Osteoblast (primary cell): Measurements from ENCODE around the gene PCLAF. TPM values are rescaled to one million over a fixed set of nuclear protein-coding genes. Genes with fewer than 3 reads are reported as not detected.
"Not testable (repeated sequence)": the region's sequence is repeated elsewhere in the genome, so short reads cannot be mapped to it uniquely, and the experiment has no call there.

Experiments
- DNase-seq: peaks from one replicate; pipeline ENCODE4 v3.0.0; 2011; ENCODE audit warnings: low spot score, mixed read lengths; ENCODE audit not compliant: insufficient read length; ENCODE audit errors: missing footprints
- H2AFZ ChIP-seq: 2 replicates; pipeline ENCODE4 v1.6.0; 2011; ENCODE audit warnings: mild to moderate bottlenecking, low read length
- H3K27ac ChIP-seq: 2 replicates; pipeline ENCODE4 v1.5.1; 2011; ENCODE audit warnings: mild to moderate bottlenecking, low read depth, low read length, moderate library complexity
- H3K27me3 ChIP-seq: 2 replicates; pipeline ENCODE4 v1.6.0; 2012; ENCODE audit warnings: mild to moderate bottlenecking, control low read depth, inconsistent platforms, low read length, moderate library complexity; ENCODE audit not compliant: insufficient read depth
- H3K36me3 ChIP-seq: 2 replicates; pipeline ENCODE4 v1.5.1; 2011; ENCODE audit warnings: mild to moderate bottlenecking, low read length, control low read depth, moderate library complexity; ENCODE audit not compliant: insufficient read depth
- H3K4me1 ChIP-seq: 2 replicates; pipeline ENCODE4 v1.5.1; 2011; ENCODE audit warnings: mild to moderate bottlenecking, low read length, control low read depth, moderate library complexity; ENCODE audit not compliant: insufficient read depth
- H3K4me2 ChIP-seq: 2 replicates; pipeline ENCODE4 v1.6.0; 2011; ENCODE audit warnings: mild to moderate bottlenecking, low read length; ENCODE audit not compliant: insufficient read depth
- H3K4me3 ChIP-seq: fragments of 200-600 bp; sonication (generic); 3 replicates; pipeline ENCODE4 v1.5.1; 2012; ENCODE audit warnings: mild to moderate bottlenecking, low read length, inconsistent platforms; ENCODE audit not compliant: insufficient read depth
- H3K79me2 ChIP-seq: 2 replicates; pipeline ENCODE4 v1.6.0; 2012; ENCODE audit warnings: mild to moderate bottlenecking, low read length, control low read depth, inconsistent platforms; ENCODE audit not compliant: insufficient read depth
- H3K9me3 ChIP-seq: 2 replicates; pipeline ENCODE4 v1.5.1; 2011; ENCODE audit warnings: low read depth, low read length, control low read depth
- H4K20me1 ChIP-seq: 2 replicates; pipeline ENCODE4 v1.6.0; 2012; ENCODE audit warnings: mild to moderate bottlenecking, low read length, control low read depth; ENCODE audit not compliant: insufficient read depth
- total RNA-seq: library from RNA; depleted of rRNA; stranded (reverse); fragments of >200 nt; gene quantifications from 2 replicates; pipeline ENCODE4 v1.2.3, GENCODE V29; 2012
- TF ChIP-seq, protein P1 (sequence below): IDR thresholded peaks from 2 replicates; pipeline ENCODE4 v1.5.1; 2011; ENCODE audit warnings: mild to moderate bottlenecking, low read depth, low read length, moderate library complexity; ENCODE audit errors: extremely low read depth

PCLAF gene
- total RNA-seq, 1 donor = 20.6 TPM

DNA sequence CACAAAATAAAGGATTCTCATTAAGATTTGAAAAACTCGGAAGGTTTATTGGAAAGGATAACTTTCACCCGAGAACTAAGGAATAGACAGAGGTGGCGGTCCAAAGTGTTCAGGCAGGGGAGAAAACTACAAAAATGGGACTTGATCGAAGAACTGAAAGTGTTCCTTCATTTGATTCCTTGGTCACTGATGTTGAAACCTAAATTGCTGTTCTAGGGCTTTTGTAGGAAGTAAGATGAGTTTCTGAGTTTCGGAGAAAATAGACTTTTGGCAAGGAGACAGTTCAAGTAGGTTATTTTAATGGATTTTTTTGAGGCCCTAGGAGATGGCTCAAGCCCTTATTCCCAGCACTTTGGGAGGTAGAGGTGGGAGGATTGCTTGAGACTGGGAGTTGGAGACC lies 7.8 kb upstream of the PCLAF start:
- TF ChIP-seq, protein P1, sequence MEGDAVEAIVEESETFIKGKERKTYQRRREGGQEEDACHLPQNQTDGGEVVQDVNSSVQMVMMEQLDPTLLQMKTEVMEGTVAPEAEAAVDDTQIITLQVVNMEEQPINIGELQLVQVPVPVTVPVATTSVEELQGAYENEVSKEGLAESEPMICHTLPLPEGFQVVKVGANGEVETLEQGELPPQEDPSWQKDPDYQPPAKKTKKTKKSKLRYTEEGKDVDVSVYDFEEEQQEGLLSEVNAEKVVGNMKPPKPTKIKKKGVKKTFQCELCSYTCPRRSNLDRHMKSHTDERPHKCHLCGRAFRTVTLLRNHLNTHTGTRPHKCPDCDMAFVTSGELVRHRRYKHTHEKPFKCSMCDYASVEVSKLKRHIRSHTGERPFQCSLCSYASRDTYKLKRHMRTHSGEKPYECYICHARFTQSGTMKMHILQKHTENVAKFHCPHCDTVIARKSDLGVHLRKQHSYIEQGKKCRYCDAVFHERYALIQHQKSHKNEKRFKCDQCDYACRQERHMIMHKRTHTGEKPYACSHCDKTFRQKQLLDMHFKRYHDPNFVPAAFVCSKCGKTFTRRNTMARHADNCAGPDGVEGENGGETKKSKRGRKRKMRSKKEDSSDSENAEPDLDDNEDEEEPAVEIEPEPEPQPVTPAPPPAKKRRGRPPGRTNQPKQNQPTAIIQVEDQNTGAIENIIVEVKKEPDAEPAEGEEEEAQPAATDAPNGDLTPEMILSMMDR = no peak
- peak overlapping the region; percentile 93 for H3K4me3 ChIP-seq
- no peaks in the 10 kb centered on the region for H3K9me3 ChIP-seq
- peaks cover 50% of the 10 kb centered on the region for H3K79me2 ChIP-seq
- peak overlapping the region; percentile 84 for H3K4me2 ChIP-seq
- no peak overlapping the region for H2AFZ ChIP-seq
- H3K27me3 ChIP-seq = no peaks in the 10 kb centered on the region
- peak; percentile 31 for DNase-seq
- peaks cover 6% of the 10 kb centered on the region for H3K4me1 ChIP-seq
- peaks cover 4% of the 10 kb centered on the region for H3K36me3 ChIP-seq
- peaks cover 4% of the 10 kb centered on the region for H4K20me1 ChIP-seq
- H3K27ac ChIP-seq = no peak overlapping the region

DNA sequence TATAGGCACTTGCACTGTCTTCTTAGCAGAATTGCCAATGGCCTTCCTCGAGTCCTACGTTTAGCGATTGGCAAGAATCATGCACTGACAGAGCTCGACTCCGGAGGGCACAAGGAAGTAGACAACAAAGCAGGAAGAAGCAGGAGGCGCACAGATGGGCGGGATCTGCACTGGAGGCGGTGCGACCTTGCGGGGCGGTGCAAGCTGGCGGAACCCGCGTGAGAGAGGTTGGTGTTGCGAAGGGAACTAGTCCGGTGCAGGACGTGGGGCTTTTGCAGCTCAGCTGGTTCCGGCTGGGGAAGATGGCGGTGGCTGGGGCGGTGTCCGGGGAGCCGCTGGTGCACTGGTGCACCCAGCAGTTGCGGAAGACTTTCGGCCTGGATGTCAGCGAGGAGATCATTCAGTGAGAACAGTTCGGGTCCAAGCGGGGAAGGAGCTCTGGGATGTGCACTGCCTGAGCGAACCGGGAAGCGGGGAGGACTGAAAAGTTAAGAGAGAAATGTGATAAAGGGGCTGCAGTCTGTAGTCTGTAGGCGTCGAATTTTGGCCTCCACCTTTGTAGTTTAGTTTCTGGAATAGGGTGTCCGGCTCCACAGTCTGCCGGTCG lies 6.4 kb upstream of the PCLAF start, which contains the start of gene TRIP4:
TSS of gene TRIP4 (plus strand) at position 275 of the 607 bp plus-strand sequence. CDS start at position 303, 28 bp downstream.
- peaks cover 44% of the 10 kb centered on the region for H3K79me2 ChIP-seq
- peaks cover 6% of the 10 kb centered on the region for H3K4me1 ChIP-seq
- H3K4me2 ChIP-seq = peak within 1 kb of the TSS; percentile 84
- H3K27ac ChIP-seq = peak within 1 kb of the TSS; percentile 65
- H3K9me3 ChIP-seq = no peaks in the 10 kb centered on the region
- no peaks in the 10 kb centered on the region for H3K36me3 ChIP-seq
- TF ChIP-seq, protein P1 = no peak
- H4K20me1 ChIP-seq = peaks cover 1% of the 10 kb centered on the region
- H2AFZ ChIP-seq = peak within 1 kb of the TSS; percentile 99
- peak within 1 kb of the TSS; percentile 93 for H3K4me3 ChIP-seq
- peak; percentile 97 for DNase-seq
- H3K27me3 ChIP-seq = no peaks in the 10 kb centered on the region

DNA sequence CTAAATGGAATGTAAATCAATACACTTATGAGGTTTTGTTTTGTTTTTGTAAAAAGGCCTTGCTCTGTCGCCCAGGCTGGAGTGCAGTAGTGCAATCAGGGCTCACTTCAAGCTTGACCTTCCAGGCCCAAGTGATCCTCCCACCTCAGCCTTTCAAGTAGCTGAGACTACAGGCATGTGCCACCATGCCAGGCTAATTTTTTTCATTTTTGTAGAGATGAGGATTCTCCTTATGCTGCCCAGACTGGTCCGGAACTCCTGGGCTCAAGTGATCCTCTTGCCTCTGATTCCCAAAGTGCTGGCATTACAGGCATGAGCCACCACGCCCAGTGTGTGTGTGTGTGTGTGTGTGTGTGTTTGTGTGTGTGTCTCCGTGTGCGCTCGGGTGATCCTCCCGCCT lies 5.0 kb upstream of the PCLAF start:
- Histone ChIP-seq H3K27me3 (no peaks in the 10 kb centered on the region), H3K36me3 (no peaks in the 10 kb centered on the region), H2AFZ (no peak overlapping the region)

DNA sequence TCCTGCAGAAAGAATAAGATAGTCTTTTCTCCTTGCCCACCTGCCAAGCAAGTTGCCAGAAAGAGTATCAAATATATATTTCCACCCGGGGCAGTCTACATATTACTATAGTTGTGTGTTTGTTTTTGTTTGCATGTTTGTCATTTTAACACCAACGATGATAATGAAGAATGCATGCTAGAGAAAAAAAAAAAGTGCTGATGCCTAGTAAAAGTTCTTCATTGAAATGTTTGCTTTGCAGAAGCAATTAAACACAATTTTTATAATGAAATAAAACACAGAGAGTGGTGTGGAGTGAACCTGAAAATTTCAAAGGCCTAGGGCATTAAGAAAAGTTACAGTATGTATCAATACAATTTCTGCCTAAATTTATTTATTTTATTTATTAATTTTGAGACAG lies 2.5 kb upstream of the PCLAF start:
- TF ChIP-seq, protein P1 = no peak
- no peaks in the 10 kb centered on the region for H3K27me3 ChIP-seq
- H3K27ac ChIP-seq = no peak overlapping the region
- H3K36me3 ChIP-seq = no peaks in the 10 kb centered on the region
- H3K4me2 ChIP-seq = no peak overlapping the region
- H3K79me2 ChIP-seq = peaks cover 26% of the 10 kb centered on the region
- no peak overlapping the region for H3K4me3 ChIP-seq
- H4K20me1 ChIP-seq = no peaks in the 10 kb centered on the region
- H2AFZ ChIP-seq = no peak overlapping the region
- H3K4me1 ChIP-seq = peaks cover 20% of the 10 kb centered on the region
- H3K9me3 ChIP-seq = no peaks in the 10 kb centered on the region
- DNase-seq = peak; percentile 52

More for the DNA sequence above, 5.0 kb upstream of the PCLAF start:
- H3K4me2 ChIP-seq = no peak overlapping the region
- peaks cover 6% of the 10 kb centered on the region for H3K4me1 ChIP-seq
- TF ChIP-seq, protein P1 = no peak
- no peaks in the 10 kb centered on the region for H3K9me3 ChIP-seq
- H3K27ac ChIP-seq = no peak overlapping the region
- H3K4me3 ChIP-seq = no peak overlapping the region
- H4K20me1 ChIP-seq = no peaks in the 10 kb centered on the region
- DNase-seq = no peak
- H3K79me2 ChIP-seq = peaks cover 33% of the 10 kb centered on the region

DNA sequence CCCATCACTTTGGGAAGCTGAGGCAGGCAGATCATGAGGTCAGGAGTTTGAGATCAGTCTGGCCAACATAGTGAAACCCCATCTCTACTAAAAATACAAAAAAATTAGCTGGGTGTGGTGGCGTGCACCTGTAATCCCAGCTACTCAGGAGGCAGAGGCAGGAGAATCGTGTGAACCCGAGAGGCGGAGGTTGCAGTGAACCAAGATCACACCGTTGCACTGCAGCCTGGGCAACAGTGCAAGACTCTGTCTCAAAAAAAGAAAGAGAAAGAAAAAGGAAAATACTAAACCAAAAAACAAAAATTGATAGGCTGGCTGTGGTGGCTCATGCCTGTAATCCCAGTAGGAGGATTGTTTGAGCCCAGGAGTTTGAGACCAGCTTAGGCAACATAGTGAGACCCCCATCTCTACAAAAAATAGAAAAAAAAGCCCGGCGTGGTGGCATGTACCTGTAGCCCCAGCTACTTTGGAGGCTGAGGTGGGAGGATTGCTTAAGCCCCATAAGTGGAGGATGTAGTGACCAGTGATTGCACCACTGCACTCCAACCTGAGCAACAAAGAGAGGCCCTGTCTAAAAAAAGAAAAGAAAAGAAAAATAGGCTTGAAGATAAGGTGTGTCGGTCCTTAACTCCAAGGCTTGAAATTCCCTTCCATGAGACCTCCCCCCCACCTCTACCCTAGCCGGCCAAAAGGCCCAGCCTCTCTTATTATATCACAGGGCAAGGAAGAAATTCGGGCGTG lies 941 bp downstream of the PCLAF start:
- peaks cover 21% of the 10 kb centered on the region for H3K4me1 ChIP-seq
- H3K27me3 ChIP-seq, DNase-seq, H3K9me3 ChIP-seq, H4K20me1 ChIP-seq, H3K27ac ChIP-seq, H3K36me3 ChIP-seq: not testable (repeated sequence)
- H2AFZ ChIP-seq = peak overlapping the region; percentile 96
- peaks cover 14% of the 10 kb centered on the region for H3K79me2 ChIP-seq
- H3K4me2 ChIP-seq = peak overlapping the region; percentile 87
- H3K4me3 ChIP-seq = peak overlapping the region; percentile 83
